GM23248 (cell line): ENCODE measurements around the gene FCER2.

Experiments
- EZH2 ChIP-seq: fragments of 200-600 bp; sonication (generic); IDR thresholded peaks from 2 replicates; pipeline ENCODE4 v1.6.1; 2018; ENCODE audit warnings: antibody characterized with exemption, mild to moderate bottlenecking; ENCODE audit not compliant: insufficient read depth, poor library complexity, severe bottlenecking
- EZH2phosphoT487 ChIP-seq: fragments of 200-600 bp; sonication (generic); IDR thresholded peaks from 2 replicates; pipeline ENCODE4 v1.6.1; 2018; ENCODE audit warnings: antibody characterized with exemption, moderate library complexity, mild to moderate bottlenecking, low read depth; ENCODE audit not compliant: insufficient read depth

DNA sequence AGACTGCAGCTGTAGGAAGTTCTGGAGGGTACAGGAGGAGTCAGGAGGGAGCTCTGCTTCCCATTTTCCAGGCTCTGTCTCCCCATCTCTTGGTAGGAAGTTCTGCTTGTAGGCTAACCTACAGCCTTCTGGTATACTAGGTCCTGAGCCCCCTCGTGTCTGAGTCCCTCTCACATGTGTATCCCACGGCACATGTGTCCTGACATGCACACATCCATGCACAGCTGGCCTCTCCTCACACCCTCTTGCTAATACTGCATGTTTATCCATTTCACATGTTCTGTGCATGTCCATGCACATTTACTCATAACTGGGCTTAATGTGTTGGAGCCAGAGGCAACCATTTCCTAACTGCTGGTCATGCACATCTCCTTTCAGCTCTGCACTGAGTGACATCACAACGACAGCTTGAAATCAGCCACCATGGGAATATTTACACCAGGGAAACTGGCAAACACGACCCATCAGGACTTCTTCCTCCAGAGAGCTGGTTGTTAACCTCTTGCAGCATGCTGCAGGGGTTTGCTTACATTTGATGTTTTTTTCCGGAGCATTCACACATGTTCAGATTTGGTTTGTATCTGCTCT lies 42.4 kb upstream of the FCER2 start:
- TF ChIP-seq EZH2: no peak
- no peak for TF ChIP-seq EZH2phosphoT487
